Embryonic facial prominence (tissue), 1 donor: ENCODE results near the gene GPR35.
"Not testable (repeated sequence)": the region's sequence is repeated elsewhere in the genome, so short reads cannot be mapped to it uniquely, and the experiment has no call there.

Experiments
- DNase-seq: peaks from one replicate; pipeline ENCODE4 v3.0.0-alpha.2; 2016; ENCODE audit errors: extremely low spot score

The GPR35 gene

GRCh38 chr2:240602266-240603050, 22.8 kb upstream of the GPR35 start:
- no peak for DNase-seq

GRCh38 chr2:240603081-240603835, 22.0 kb upstream of the GPR35 start:
- DNase-seq: no peak

DNA sequence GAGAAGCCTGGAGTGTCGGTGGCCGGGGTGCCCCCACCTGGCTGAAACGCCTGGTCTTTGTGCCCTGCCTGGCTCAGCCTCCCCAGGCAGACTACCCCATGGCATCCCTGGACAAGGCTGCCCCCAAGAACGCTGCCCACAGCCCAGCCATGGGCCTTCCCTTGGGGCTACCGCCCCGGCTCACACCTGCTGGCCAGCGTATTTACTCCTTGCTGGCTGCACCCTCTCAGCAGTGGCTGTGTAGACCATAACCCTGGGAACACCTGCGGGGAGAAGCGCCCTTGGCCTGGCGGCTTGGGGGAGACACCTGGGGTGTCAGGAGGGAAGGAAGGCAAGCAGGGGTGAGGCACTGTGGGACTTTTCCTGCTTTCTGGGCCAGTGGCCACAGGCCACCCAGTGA, 21.4 kb upstream of the GPR35 start:
- no peak for DNase-seq

GRCh38 chr2:240604291-240604938, 20.9 kb upstream of the GPR35 start:
- DNase-seq: no peak

DNA sequence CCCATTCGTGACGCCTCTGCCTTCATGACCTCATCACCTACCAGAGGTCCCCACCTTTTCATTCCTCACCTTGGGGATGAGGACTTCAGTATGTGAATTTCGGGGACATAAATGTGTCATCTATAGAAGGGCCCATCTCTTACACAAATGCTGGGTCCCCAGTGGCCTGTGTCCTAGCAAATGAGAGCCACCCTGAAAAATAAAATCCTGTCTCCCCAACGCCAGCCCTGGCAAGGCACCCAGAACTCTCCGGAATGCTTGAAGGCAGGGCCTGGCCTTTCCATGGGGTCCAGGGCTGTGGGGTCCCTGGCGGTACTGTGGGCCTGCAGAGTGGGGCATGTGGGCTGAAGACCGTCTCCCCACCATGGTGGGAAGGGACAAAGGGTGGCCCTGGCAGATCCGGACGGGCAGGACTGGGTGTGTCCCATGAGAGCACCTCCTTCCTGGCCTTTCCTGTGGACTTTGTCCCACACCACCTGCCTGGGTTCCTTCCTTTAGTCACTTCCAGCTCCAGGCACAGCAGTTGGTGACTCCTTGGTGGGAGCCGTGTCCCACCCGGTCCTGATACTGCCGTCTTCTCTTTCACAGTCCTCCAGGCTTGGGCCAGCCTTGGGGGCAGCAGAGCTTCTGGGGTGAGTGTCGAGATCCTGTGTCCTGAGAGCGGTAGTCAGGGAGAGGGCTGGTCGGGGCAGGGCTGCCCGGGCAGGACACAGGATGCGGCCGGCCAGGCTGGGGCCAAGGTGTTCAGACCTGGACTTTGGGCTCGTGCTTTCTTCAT, 20.2 kb upstream of the GPR35 start:
- no peak for DNase-seq

DNA sequence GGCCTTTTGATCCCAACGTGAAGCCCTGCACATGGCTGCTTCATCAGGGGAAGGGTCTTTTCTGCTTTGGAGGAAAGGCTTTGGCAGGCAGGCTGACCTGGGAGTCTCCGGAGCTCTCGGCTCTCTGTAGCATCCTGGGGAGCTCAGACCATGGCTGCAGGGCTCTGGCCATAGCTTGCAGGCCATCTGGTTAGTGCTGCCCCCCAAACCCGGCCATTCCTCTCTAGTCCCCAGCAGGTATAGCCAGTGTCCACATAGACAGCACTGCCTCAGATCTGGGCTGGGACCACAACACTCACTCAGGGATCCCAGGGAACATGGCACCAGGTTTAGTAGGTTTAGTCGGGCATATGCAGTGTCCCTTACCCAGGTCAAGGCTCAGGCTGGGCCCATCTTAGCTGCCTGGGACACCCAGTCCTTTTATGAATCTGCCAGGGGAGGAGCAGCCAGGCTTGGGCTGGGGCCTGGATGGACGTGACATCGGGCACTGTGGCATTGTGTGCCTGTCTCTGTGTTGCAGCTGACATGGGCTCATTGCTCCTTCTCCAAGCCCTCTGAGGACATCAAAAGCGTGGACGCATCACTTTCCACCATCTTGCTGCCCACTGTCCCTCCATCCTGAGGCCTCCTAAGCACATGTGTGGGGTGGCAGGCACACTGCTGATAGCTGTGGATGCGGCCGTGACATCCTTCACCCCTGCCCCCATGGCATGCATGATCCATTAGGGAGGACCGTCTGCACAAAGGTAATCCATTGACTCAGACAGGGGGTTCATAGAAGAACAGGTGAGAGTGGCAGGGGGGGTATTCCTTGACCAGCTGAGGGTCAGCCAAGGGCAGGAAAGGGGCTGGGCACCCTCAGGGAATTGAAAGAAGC, 19.2 kb upstream of the GPR35 start:
- no peak for DNase-seq

DNA sequence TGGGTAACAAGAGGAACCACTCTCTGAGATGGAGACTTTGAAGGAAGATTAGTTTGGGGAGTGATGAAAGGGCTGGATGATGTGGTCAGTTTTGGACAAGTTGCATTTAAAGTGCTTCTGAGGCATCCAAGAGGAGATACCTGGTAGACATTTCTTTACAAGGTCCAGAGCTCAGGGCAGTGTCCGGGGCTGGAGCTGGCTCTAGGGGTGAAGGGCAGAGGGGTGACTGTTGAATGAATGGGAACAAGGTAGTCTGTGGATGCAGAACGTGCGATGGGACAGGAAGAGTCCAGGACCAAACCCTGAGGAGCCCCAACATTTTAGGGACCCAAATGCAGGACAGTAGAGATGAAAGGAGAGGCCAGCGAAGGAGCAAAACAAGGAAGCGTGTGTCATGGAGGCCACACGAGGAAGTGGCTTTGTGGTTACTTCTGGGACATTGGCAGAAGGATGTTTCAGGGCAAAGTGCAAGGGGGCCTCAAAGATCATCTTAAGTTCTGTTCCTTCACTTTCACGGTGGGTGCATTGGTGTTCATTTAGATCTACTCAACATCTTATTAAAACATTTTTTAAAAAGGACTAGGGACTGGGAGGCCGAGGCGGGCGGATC, 13.6 kb upstream of the GPR35 start:
- DNase-seq: no peak

- DNase-seq: no peak
Observed at GRCh38 chr2:240613781-240614180, 11.5 kb upstream of the GPR35 start.

GRCh38 chr2:240614391-240614790, 10.9 kb upstream of the GPR35 start:
- DNase-seq: no peak

GRCh38 chr2:240615396-240615795, 9.9 kb upstream of the GPR35 start:
- DNase-seq: no peak

- no peak for DNase-seq
Observed at GRCh38 chr2:240615820-240616547, 9.3 kb upstream of the GPR35 start.

- not testable (repeated sequence) for DNase-seq
Observed at GRCh38 chr2:240616860-240617666, 8.2 kb upstream of the GPR35 start.

- no peak for DNase-seq
Observed at GRCh38 chr2:240618776-240619175, 6.5 kb upstream of the GPR35 start.

DNA sequence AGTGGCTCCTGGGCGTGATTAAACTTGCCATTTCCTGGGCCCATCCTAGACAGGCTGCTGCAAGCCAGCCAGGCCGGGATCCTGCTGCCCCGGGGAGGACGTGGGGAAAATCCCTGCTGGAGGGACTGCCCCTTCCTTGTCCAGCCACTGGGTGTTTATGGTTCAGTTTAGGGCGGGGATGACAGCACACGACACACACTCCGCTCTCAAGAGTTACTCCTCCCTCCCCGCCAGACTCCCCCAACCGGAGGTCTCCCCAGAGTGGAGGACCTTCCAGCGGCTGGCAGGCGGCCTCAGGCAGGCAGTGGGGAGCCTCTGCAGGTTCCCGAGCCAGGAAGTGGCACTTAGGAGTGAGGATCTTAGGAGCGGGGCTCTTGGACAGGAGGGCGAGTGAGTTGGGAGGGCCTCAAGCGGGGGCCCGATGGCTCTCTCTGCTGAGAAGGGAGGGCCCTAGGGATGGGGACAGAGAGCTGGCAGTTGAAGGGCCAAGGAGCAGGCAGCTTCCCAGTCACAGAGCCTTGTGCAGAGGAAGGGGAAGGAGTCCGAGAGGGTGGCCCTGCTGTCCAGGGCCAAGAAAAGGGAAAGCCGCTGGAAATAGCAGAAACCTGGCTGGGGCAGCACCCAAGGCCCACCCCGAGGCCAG, 5.7 kb upstream of the GPR35 start:
- no peak for DNase-seq

DNA sequence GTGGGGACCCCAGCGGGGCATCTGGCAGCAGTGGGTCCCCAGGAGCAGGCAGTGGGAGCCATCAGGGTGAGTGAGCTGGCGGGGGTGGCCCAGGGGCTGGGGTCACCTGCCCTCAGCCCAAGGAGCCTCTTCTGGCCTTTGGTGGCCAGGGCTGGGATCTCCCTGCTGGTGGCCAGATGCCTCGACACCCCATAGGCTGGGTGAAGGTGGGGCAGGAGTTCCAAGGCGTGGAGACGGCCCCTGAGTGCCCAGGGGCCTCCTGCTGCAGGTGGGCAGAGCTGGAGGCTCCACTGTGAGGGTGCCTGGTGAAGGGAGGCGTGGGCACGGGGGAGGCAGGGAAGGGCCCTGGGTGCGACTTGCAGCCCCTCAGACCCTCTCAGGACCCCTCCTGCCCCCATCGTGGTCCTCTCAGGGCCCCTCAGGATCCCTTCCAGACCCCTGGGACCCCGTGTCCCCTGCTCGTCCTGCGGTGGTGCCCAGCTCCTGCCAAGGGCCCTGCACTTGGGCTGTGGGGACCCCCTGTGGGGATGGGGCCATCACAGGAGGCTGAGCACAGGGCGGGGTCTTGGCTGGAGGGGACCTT, 5.0 kb upstream of the GPR35 start:
- no peak for DNase-seq

DNA sequence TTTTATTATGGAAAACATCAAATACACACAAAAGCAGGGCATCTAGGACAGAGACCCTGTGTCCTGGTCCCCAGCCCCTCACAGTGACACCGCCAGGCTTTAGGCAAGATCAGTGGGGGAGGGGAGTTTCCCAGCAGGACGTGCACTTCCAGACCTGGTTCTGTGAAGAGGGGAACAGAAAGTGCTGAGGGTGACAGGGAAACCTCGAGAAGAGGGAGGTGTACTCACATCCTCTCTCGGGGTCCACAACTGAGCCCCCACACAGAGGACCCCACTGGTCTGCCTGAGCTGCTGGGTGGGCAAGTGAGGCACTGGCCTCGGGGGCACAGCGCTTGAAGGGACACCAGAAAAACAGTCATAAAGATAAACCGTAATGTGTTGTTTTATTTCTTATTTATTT, 4.4 kb upstream of the GPR35 start:
- DNase-seq: no peak

- no peak for DNase-seq
Observed at GRCh38 chr2:240622060-240622411, 3.2 kb upstream of the GPR35 start.

GRCh38 chr2:240622531-240623235, 2.6 kb upstream of the GPR35 start:
- DNase-seq: no peak
